Natural killer cell (primary cell): ENCODE measurements around the gene RPL22. TPM values are rescaled to one million over a fixed set of nuclear protein-coding genes. Genes with fewer than 3 reads are reported as not detected.

ENCODE experiments used
- ATAC-seq, 3 donors: fragments of 150-1000 bp in 2 of 3; fragments of 200-7000 bp in 1 of 3; cut with Tn5 transposase; 1 replicate in 1 of 3; 2 replicates in 2 of 3; pipeline ENCODE4 v1.10.0; 2021; ENCODE audit warnings: mild to moderate bottlenecking in 2 of 3, moderate library complexity in 2 of 3
- DNase-seq, 2 donors: peaks; one replicate each; pipeline versions ENCODE4 v3.0.0 to v3.0.0-alpha.2; 2013 to 2021; ENCODE audit warnings: mixed read lengths in 1 of 2
- H3K27ac ChIP-seq: one replicate; pipeline ENCODE4 v1.5.1; 2013; ENCODE audit warnings: mild to moderate bottlenecking, low read length
- H3K27me3 ChIP-seq: one replicate; pipeline ENCODE4 v1.6.1; 2013; ENCODE audit warnings: low read length; ENCODE audit not compliant: control insufficient read depth, insufficient read depth
- H3K36me3 ChIP-seq: one replicate; pipeline ENCODE4 v1.6.1; 2013; ENCODE audit warnings: low read length; ENCODE audit not compliant: control insufficient read depth, insufficient read depth
- H3K4me1 ChIP-seq: one replicate; pipeline ENCODE4 v1.6.1; 2013; ENCODE audit warnings: low read length; ENCODE audit not compliant: control insufficient read depth, insufficient read depth
- H3K4me3 ChIP-seq: one replicate; pipeline ENCODE4 v1.5.1; 2013; ENCODE audit warnings: low read length
- H3K9me3 ChIP-seq: one replicate; pipeline ENCODE4 v1.6.1; 2013; ENCODE audit warnings: low read length; ENCODE audit not compliant: control insufficient read depth, insufficient read depth
- H3K27ac Mint-ChIP-seq, 2 donors: one replicate each; pipeline ENCODE4 v1.8.0; 2022; ENCODE audit warnings: mild to moderate bottlenecking in 2 of 2, mixed read lengths in 2 of 2, moderate library complexity in 1 of 2
- H3K27me3 Mint-ChIP-seq, 2 donors: one replicate each; pipeline ENCODE4 v1.8.0; 2022; ENCODE audit warnings: low read depth in 2 of 2, mixed read lengths in 2 of 2
- H3K36me3 Mint-ChIP-seq: one replicate; pipeline ENCODE4 v1.8.0; 2022; ENCODE audit warnings: mixed read lengths
- H3K4me1 Mint-ChIP-seq, 2 donors: one replicate each; pipeline ENCODE4 v1.8.0; 2022; ENCODE audit warnings: mixed read lengths in 2 of 2
- H3K4me3 Mint-ChIP-seq: one replicate; pipeline ENCODE4 v1.8.0; 2022; ENCODE audit warnings: mild to moderate bottlenecking, moderate library complexity, mixed read lengths
- H3K9me3 Mint-ChIP-seq, 2 donors: one replicate each; pipeline ENCODE4 v1.8.0; 2022; ENCODE audit warnings: mixed read lengths in 2 of 2
- CTCF ChIP-seq: fragments of 200-600 bp; IDR thresholded peaks from one replicate; pipeline ENCODE4 v1.8.0; 2022; ENCODE audit warnings: antibody characterized with exemption
- WGBS: methylation state at CpG from one replicate; pipeline ENCODE4 v1.1.7; 2013; ENCODE audit warnings: missing lambda C conversion rate; ENCODE audit not compliant: insufficient coverage; 5-methylcytosine and 5-hydroxymethylcytosine counted together
- intact Hi-C: fragments of 100-400 bp; cut with micrococcal nuclease; formaldehyde crosslinking; loops from one replicate; pipeline ENCODE4 v1.14.2; 2022
- total RNA-seq, 4 donors: library from RNA; stranded (reverse); fragments of 120-200 nt in 1 of 4; gene quantifications; one replicate each; pipeline versions ENCODE4 v1.2.3 to v1.2.4, GENCODE V29; 2013 to 2022

Gene RPL22
- total RNA-seq, 3 donors from 2014 or later (not counting 1 experiment from before 2014, with no cell fraction given), result 210 to 239 (median 228) TPM

- H3K9me3 Mint-ChIP-seq, result no peaks in the 10 kb centered on the region
- no peak for TF ChIP-seq CTCF
- no peak overlapping the region for H3K27ac ChIP-seq
- H3K4me1 ChIP-seq, result no peaks in the 10 kb centered on the region
- H3K9me3 ChIP-seq, result no peaks in the 10 kb centered on the region
- H3K27me3 Mint-ChIP-seq, result no peaks in the 10 kb centered on the region
- WGBS, result 95% methylated on average over 2 of the region's 2 CpGs
- no peak overlapping the region for H3K27ac Mint-ChIP-seq
- DNase-seq, result no peak
- no peak for ATAC-seq
- no peak overlapping the region for H3K4me3 ChIP-seq
- H3K36me3 ChIP-seq, result no peaks in the 10 kb centered on the region
- no peaks in the 10 kb centered on the region for H3K27me3 ChIP-seq
- intact Hi-C loops, result no loop called here
- no peak overlapping the region for H3K4me3 Mint-ChIP-seq
- no peaks in the 10 kb centered on the region for H3K36me3 Mint-ChIP-seq
- no peaks in the 10 kb centered on the region for H3K4me1 Mint-ChIP-seq
Measured at GRCh38 chr1:6140413-6140812, 59.0 kb downstream of the RPL22 start.

DNA sequence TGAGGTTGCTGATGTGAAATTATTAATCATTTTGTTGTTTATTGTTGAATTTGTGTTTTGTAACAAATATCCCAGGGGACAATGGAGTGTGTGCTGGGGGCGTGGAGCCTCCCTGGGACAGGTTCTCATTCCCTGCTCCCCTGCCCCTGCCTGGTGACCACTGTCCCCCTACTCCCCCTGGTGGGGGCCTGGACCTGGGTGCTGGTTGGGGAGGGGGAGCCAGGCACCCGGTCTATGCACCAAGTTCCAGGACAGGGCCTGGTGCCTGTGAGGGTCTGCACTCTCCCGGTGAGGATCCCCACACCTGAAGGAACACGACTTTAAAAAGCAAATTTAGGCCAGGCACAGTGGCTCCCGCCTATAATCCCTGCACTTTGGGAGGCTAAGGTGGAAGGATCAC is 61.6 kb downstream of the RPL22 start:
- Mint-ChIP-seq H3K27ac (no peak overlapping the region), H3K27me3 (no peaks in the 10 kb centered on the region), H3K4me3 (no peak overlapping the region), H3K9me3 (no peaks in the 10 kb centered on the region), H3K36me3 (no peaks in the 10 kb centered on the region), H3K4me1 (no peaks in the 10 kb centered on the region)
- intact Hi-C loops, result no loop called here
- ATAC-seq (no peak), DNase-seq (no peak)
- Histone ChIP-seq H3K27me3 (no peaks in the 10 kb centered on the region), H3K4me1 (no peaks in the 10 kb centered on the region), H3K9me3 (no peaks in the 10 kb centered on the region), H3K36me3 (no peaks in the 10 kb centered on the region), H3K4me3 (no peak overlapping the region), H3K27ac (no peak overlapping the region)
- WGBS, result 71% methylated on average over 5 of the region's 5 CpGs
- no peak for TF ChIP-seq CTCF

- ATAC-seq (no peak), DNase-seq (no peak)
- Mint-ChIP-seq H3K4me3 (no peak overlapping the region), H3K4me1 (no peaks in the 10 kb centered on the region), H3K9me3 (no peaks in the 10 kb centered on the region), H3K27me3 (no peaks in the 10 kb centered on the region), H3K36me3 (no peaks in the 10 kb centered on the region), H3K27ac (no peak overlapping the region)
- no peaks in the 10 kb centered on the region for H3K4me1 ChIP-seq
- no peak overlapping the region for H3K4me3 ChIP-seq
- H3K9me3 ChIP-seq, result no peaks in the 10 kb centered on the region
- TF ChIP-seq CTCF, result no peak
- intact Hi-C loops, result no loop called here
- no peaks in the 10 kb centered on the region for H3K27me3 ChIP-seq
- H3K36me3 ChIP-seq, result no peaks in the 10 kb centered on the region
- WGBS, result 85% methylated on average over 15 of the region's 16 CpGs
- no peak overlapping the region for H3K27ac ChIP-seq
Measured at GRCh38 chr1:6136516-6137220, 62.7 kb downstream of the RPL22 start.

Other genes with a start within 250 kb of the RPL22 start
- 10 to 100 TPM in 2 of 3 donors, 1 to 10 TPM in 1; 6.3 to 14.7 (median 10.1) TPM for gene NPHP4, start 207.2 kb downstream of the RPL22 start, total RNA-seq
- gene KCNAB2, start 153.7 kb downstream of the RPL22 start, total RNA-seq, result 100 to 1,000 TPM; 387 to 749 (median 430) TPM
- 1 to 10 TPM in 1 of 3 donors, under 1 TPM in 2; 0.34 to 1.2 (median 0.73) TPM for gene CHD5, start 19.3 kb downstream of the RPL22 start, total RNA-seq
- 1 to 10 TPM; 2.1 to 5.5 (median 2.3) TPM for gene RNF207, start 6.5 kb upstream of the RPL22 start, total RNA-seq
- 10 to 100 TPM in 2 of 3 donors, 1 to 10 TPM in 1; 8.6 to 16.9 (median 15.6) TPM for gene ICMT, start 36.4 kb upstream of the RPL22 start, total RNA-seq
- not detected for gene HES3, start 44.6 kb upstream of the RPL22 start, total RNA-seq
- 1 to 10 TPM; 8.5 to 9.7 (median 8.7) TPM for gene GPR153, start 61.5 kb upstream of the RPL22 start, total RNA-seq
- 10 to 100 TPM; 11.5 to 16.9 (median 15.4) TPM for gene ACOT7, start 194.2 kb upstream of the RPL22 start, total RNA-seq
- not detected for gene HES2, start 220.3 kb upstream of the RPL22 start, total RNA-seq
- gene ESPN, start 225.2 kb upstream of the RPL22 start, total RNA-seq, result 1 to 10 TPM; 1.1 to 2.0 (median 1.7) TPM